GM12878 (cell line): ENCODE data around the gene EDN2. TPM values are rescaled to one million over a fixed set of nuclear protein-coding genes. Genes with fewer than 3 reads are reported as not detected.

ENCODE experiments used
- ATAC-seq: fragments of 200-7000 bp; cut with Tn5 transposase; 3 replicates; pipeline ENCODE4 v1.9.1; 2020; ENCODE audit warnings: mild to moderate bottlenecking, moderate library complexity
- BruUV-seq: library from RNA; stranded (reverse); fragments of 400-500 nt; replicated peaks from 2 replicates; lab custom pipeline; 2021; lab: Mats Ljungman, UMichigan
- CTCF ChIA-PET: fragments of 300-600 bp; sonication (Branson Sonifier 250); formaldehyde crosslinking; extraction: SDS; loops from one replicate; lab custom pipeline; 2021; ENCODE audit warnings: inconsistent platforms; lab: Yijun Ruan, JAX
- POLR2A ChIA-PET: fragments of 350-600 bp; formaldehyde crosslinking; extraction: SDS; loops from one replicate; lab custom pipeline; 2021; ENCODE audit warnings: inconsistent platforms; lab: Charles Lee
- RAD21 ChIA-PET: fragments of 300-600 bp; sonication (Branson Sonifier 250); formaldehyde crosslinking; loops from one replicate; lab custom pipeline; 2023; ENCODE audit warnings: antibody characterized with exemption; ENCODE audit not compliant: unreplicated experiment; lab: Charles Lee
- SMC1A ChIA-PET: fragments of 300-600 bp; sonication (Branson Sonifier 250); formaldehyde crosslinking; loops from one replicate; lab custom pipeline; 2023; ENCODE audit not compliant: unreplicated experiment, uncharacterized antibody; lab: Charles Lee
- DNase-seq: peaks from one replicate; pipeline ENCODE4 v3.0.0-alpha.2; 2011; ENCODE audit warnings: low read depth, low spot score
- FAIRE-seq: peaks from 3 replicates; lab custom pipeline; 2011; peaks lifted over from hg19 to GRCh38; lab: Jason Lieb, UNC
- H2AFZ ChIP-seq: 2 replicates; pipeline ENCODE4 v1.6.0; 2011; ENCODE audit warnings: low read depth, low read length, control low read depth; ENCODE audit not compliant: control insufficient read depth
- H3K27ac ChIP-seq: 2 replicates; pipeline ENCODE4 v1.5.1; 2011; ENCODE audit warnings: control low read depth; ENCODE audit not compliant: control insufficient read depth, insufficient read depth
- H3K27me3 ChIP-seq, 2 experiments: replicated peaks in 1 of 2; 2 replicates each; pipeline versions ENCODE4 v1.6.0 to v1.6.1; 2011; ENCODE audit warnings: low read length in 1 of 2; ENCODE audit not compliant: control insufficient read depth in 2 of 2, insufficient read depth in 2 of 2
- H3K36me3 ChIP-seq, 2 experiments: 2 replicates each; pipeline ENCODE4 v1.5.1; 2011; ENCODE audit warnings: low read length in 1 of 2; ENCODE audit not compliant: control insufficient read depth in 2 of 2, insufficient read depth in 2 of 2
- H3K4me1 ChIP-seq: 2 replicates; pipeline ENCODE4 v1.6.1; 2011; ENCODE audit warnings: mild to moderate bottlenecking, low read length, moderate library complexity, mixed read lengths; ENCODE audit not compliant: control insufficient read depth, insufficient read depth
- H3K4me2 ChIP-seq: 2 replicates; pipeline ENCODE4 v1.6.0; 2011; ENCODE audit warnings: control low read depth; ENCODE audit not compliant: control insufficient read depth, insufficient read depth
- H3K4me3 ChIP-seq: fragments of 200-600 bp; sonication (generic); 2 replicates; pipeline ENCODE4 v1.5.1; 2016
- H3K79me2 ChIP-seq: 2 replicates; pipeline ENCODE4 v1.6.0; 2011; ENCODE audit warnings: low read length; ENCODE audit not compliant: control insufficient read depth, insufficient read depth
- H3K9ac ChIP-seq: 2 replicates; pipeline ENCODE4 v1.8.0; 2011; ENCODE audit warnings: low read length, control low read depth, mixed read lengths; ENCODE audit not compliant: control insufficient read depth, insufficient read depth
- H3K9me3 ChIP-seq: replicated peaks from 3 replicates; pipeline ENCODE4 v1.5.1; 2011; ENCODE audit warnings: mild to moderate bottlenecking, low read length; ENCODE audit not compliant: control insufficient read depth, insufficient read depth
- H4K20me1 ChIP-seq: 2 replicates; pipeline ENCODE4 v1.6.0; 2011; ENCODE audit not compliant: control insufficient read depth, insufficient read depth
- BCL11A ChIP-seq: IDR thresholded peaks from 2 replicates; pipeline ENCODE4 v1.6.1; 2011; ENCODE audit warnings: low read depth, low read length
- CHD1 ChIP-seq: IDR thresholded peaks from 2 replicates; pipeline ENCODE4 v1.6.1; 2012; ENCODE audit warnings: low read depth, low read length, improper control_type of control experiment
- DPF2 ChIP-seq: fragments of 450-650 bp; IDR thresholded peaks from 2 replicates; pipeline ENCODE4 v1.6.1; 2017; ENCODE audit warnings: mild to moderate bottlenecking
- EP300 ChIP-seq, 2 experiments: fragments of 150-350 bp in 1 of 2; IDR thresholded peaks; 2 replicates each; pipeline ENCODE4 v1.6.1; 2011 to 2012; ENCODE audit warnings: low read depth in 2 of 2, low read length in 2 of 2, borderline replicate concordance in 1 of 2, improper control_type of control experiment in 1 of 2, inconsistent platforms in 1 of 2; ENCODE audit not compliant: control insufficient read depth in 1 of 2
- FOXM1 ChIP-seq: IDR thresholded peaks from 2 replicates; pipeline ENCODE4 v1.6.1; 2012; ENCODE audit warnings: low read depth, mild to moderate bottlenecking, inconsistent platforms, low read length, moderate library complexity
- KLF5 ChIP-seq: fragments of 450-650 bp; IDR thresholded peaks from 2 replicates; pipeline ENCODE4 v1.6.1; 2014; ENCODE audit warnings: mild to moderate bottlenecking; ENCODE audit not compliant: partially characterized antibody
- MTA2 ChIP-seq: fragments of 450-650 bp; IDR thresholded peaks from 2 replicates; pipeline ENCODE4 v1.6.1; 2016; ENCODE audit warnings: low read depth, mild to moderate bottlenecking, moderate library complexity
- MYB ChIP-seq: fragments of 150-350 bp; IDR thresholded peaks from 2 replicates; pipeline ENCODE4 v1.6.1; 2014; ENCODE audit warnings: mild to moderate bottlenecking, low read depth, low read length, borderline replicate concordance
- MYC ChIP-seq: IDR thresholded peaks from 2 replicates; pipeline ENCODE4 v1.6.1; 2011; ENCODE audit warnings: mild to moderate bottlenecking, low read length, moderate library complexity, inconsistent platforms; ENCODE audit not compliant: insufficient read depth, insufficient replicate concordance, insufficient read length, severe bottlenecking
- NFYA ChIP-seq: IDR thresholded peaks from 2 replicates; pipeline ENCODE4 v1.6.1; 2011; ENCODE audit warnings: low read depth, mild to moderate bottlenecking, low read length, improper control_type of control experiment, borderline replicate concordance
- NR2F1 ChIP-seq: fragments of 450-650 bp; conservative IDR thresholded peaks from 2 replicates; pipeline ENCODE4 v1.6.1; 2017; ENCODE audit warnings: mild to moderate bottlenecking
- RBBP5 ChIP-seq: fragments of 200-600 bp; sonication (generic); conservative IDR thresholded peaks from 2 replicates; pipeline ENCODE4 v1.6.1; 2016
- REST ChIP-seq: IDR thresholded peaks from 2 replicates; pipeline ENCODE4 v1.6.1; 2012; ENCODE audit warnings: mild to moderate bottlenecking, low read depth, low read length
- WRNIP1 ChIP-seq: IDR thresholded peaks from 2 replicates; pipeline ENCODE4 v1.6.1; 2011; ENCODE audit warnings: low read depth, low read length, improper control_type of control experiment, borderline replicate concordance
- ZNF24 ChIP-seq: fragments of 450-650 bp; IDR thresholded peaks from 2 replicates; pipeline ENCODE4 v1.6.1; 2017; ENCODE audit warnings: antibody characterized with exemption, mild to moderate bottlenecking
- WGBS: methylation state at CpG from one replicate; pipeline ENCODE4 v1.1.6; 2016; ENCODE audit warnings: low lambda C conversion rate; ENCODE audit not compliant: insufficient replicate concordance, insufficient coverage; ENCODE audit errors: missing lambda C conversion rate; 5-methylcytosine and 5-hydroxymethylcytosine counted together
- in situ Hi-C: fragments of 300-500 bp; cut with MboI; formaldehyde crosslinking; loops from 9 replicates; pipeline ENCODE4 v1.14.3; 2018; ENCODE audit warnings: mixed read lengths
- intact Hi-C: fragments of 100-400 bp; cut with micrococcal nuclease; formaldehyde crosslinking; loops from one replicate; pipeline ENCODE4 v1.14.2; 2022; ENCODE audit not compliant: unreplicated experiment
- polyA plus RNA-seq, 11 experiments: library from polyadenylated mRNA; depleted of rRNA in 4 of 11; unstranded in 6 of 11; stranded (reverse) in 5 of 11; fragments of >200 nt; fragmentation: Nextera tagmentation in 4 of 11; fragmentation: Illumina TruSeq in 1 of 11; extraction: Ambion mirVana in 4 of 11; extraction: Trizol in 1 of 11; gene quantifications; 1 replicate in 1 of 11; 2 replicates in 10 of 11; pipeline versions ENCODE4 v1.2.1 to v1.2.3, GENCODE V29; 2011 to 2016; ENCODE audit warnings: inconsistent platforms in 2 of 11, missing spikeins in 2 of 11, low read depth in 1 of 11
- total RNA-seq, 4 experiments: library from RNA; depleted of rRNA in 3 of 4; stranded (reverse); fragments of >200 nt in 3 of 4; fragmentation: Illumina TruSeq in 1 of 4; extraction: Trizol in 1 of 4; gene quantifications; 2 replicates each; pipeline versions ENCODE4 v1.2.1 to v1.2.3, GENCODE V29; 2013 to 2021
- TF ChIP-seq, protein P1 (sequence below): fragments of 450-650 bp; IDR thresholded peaks from 2 replicates; pipeline ENCODE4 v1.6.1; 2014; ENCODE audit warnings: mild to moderate bottlenecking
- TF ChIP-seq, protein P2 (sequence below): IDR thresholded peaks from 2 replicates; pipeline ENCODE4 v1.6.1; 2012; ENCODE audit warnings: low read length, inconsistent platforms

The EDN2 gene
- total and polyA plus RNA-seq, 10 of the 15 experiments (the other 5 are each of a cell fraction or from before 2014, with no cell fraction given): 0.11 to 1.5 (median 0.43) TPM; not detected in 1

- TF ChIP-seq REST (no peak), KLF5 (no peak)
Observed at GRCh38 chr1:41430069-41430468, 54.4 kb downstream of the EDN2 start (continued).

DNA sequence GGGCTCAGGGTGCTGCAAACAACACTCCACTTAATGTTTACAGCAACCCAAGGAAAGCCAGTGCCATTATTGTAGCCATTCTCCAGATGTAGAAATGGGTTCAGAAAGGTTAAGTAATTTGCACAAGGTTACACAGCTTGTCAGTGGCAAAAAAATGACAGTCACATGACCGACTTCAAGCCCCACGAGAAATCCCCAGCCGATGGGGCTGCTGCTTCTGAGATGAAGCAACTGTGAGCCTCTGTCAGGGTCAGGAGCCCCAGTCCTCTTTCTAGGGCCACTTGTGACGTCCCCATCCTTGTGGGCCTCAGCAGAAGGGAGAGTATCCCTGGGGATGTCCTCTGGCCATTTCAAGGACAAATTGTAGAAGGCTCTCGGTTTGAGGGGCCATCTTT lies 54.8 kb downstream of the EDN2 start:
- Histone ChIP-seq H3K9me3 (no peaks in the 10 kb centered on the region), H3K79me2 (no peaks in the 10 kb centered on the region), H3K4me3 (no peak overlapping the region), H4K20me1 (no peaks in the 10 kb centered on the region), H3K9ac (no peak overlapping the region), H2AFZ (no peak overlapping the region), H3K4me1 (no peaks in the 10 kb centered on the region), H3K36me3 (no peaks in the 10 kb centered on the region), H3K4me2 (no peak overlapping the region), H3K27me3 (no peaks in the 10 kb centered on the region; a peak in 2 of 4 replicates), H3K27ac (no peak overlapping the region)
- POLR2A ChIA-PET: no interaction called here
- BruUV-seq: no TSS peak
- SMC1A ChIA-PET: interaction anchor here (1.3 kb wide), 1 partner anchor 12 kb away, joined by 3 read pairs; no protein-coding TSS in a partner anchor
- no peak for ATAC-seq
- intact Hi-C loops (loop anchor here (5.0 kb wide), 1 partner anchor 147 kb away; no protein-coding TSS in a partner anchor), in situ Hi-C loops (loop anchor here (5.0 kb wide), 1 partner anchor 162 kb away; no protein-coding TSS in a partner anchor)
- no peak for FAIRE-seq
- CTCF ChIA-PET: interaction anchor here (1.1 to 1.9 kb wide), 5 partner anchors 107 to 161 kb away, joined by 3 to 6 read pairs (median 4); no protein-coding TSS in a partner anchor
- WGBS: 26% methylated on average over 5 of the region's 5 CpGs
- DNase-seq: no peak
- RAD21 ChIA-PET: no interaction called here
- TF ChIP-seq FOXM1 (no peak), NFYA (no peak), NR2F1 (no peak), EP300 (IDR thresholded peaks at IDR 0.05; ENCODE audit: borderline replicate concordance in 1 of 2, control insufficient read depth in 1 of 2, low read depth in 2 of 2, low read length in 2 of 2) (no peak), WRNIP1 (no peak), MYB (no peak), ZNF24 (no peak), MYC (no peak), RBBP5 (no peak), CHD1 (no peak), MTA2 (no peak), BCL11A (no peak), DPF2 (no peak)
- TF ChIP-seq, protein P1, sequence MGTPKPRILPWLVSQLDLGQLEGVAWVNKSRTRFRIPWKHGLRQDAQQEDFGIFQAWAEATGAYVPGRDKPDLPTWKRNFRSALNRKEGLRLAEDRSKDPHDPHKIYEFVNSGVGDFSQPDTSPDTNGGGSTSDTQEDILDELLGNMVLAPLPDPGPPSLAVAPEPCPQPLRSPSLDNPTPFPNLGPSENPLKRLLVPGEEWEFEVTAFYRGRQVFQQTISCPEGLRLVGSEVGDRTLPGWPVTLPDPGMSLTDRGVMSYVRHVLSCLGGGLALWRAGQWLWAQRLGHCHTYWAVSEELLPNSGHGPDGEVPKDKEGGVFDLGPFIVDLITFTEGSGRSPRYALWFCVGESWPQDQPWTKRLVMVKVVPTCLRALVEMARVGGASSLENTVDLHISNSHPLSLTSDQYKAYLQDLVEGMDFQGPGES: no peak
- TF ChIP-seq, protein P2, sequence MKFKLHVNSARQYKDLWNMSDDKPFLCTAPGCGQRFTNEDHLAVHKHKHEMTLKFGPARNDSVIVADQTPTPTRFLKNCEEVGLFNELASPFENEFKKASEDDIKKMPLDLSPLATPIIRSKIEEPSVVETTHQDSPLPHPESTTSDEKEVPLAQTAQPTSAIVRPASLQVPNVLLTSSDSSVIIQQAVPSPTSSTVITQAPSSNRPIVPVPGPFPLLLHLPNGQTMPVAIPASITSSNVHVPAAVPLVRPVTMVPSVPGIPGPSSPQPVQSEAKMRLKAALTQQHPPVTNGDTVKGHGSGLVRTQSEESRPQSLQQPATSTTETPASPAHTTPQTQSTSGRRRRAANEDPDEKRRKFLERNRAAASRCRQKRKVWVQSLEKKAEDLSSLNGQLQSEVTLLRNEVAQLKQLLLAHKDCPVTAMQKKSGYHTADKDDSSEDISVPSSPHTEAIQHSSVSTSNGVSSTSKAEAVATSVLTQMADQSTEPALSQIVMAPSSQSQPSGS: no peak
